Stimulated activated CD4-positive, alpha-beta T cell treated with anti-CD3 and anti-CD28 coated beads, Interleukin-2, amount 100 ng/mL, for 4 hours (primary cell): ENCODE measurements around the gene PLXNA4.

ENCODE experiments used
- DNase-seq: peaks from one replicate; pipeline ENCODE4 v3.0.0-alpha.2; 2020; ENCODE audit warnings: low read depth

PLXNA4 gene

DNA sequence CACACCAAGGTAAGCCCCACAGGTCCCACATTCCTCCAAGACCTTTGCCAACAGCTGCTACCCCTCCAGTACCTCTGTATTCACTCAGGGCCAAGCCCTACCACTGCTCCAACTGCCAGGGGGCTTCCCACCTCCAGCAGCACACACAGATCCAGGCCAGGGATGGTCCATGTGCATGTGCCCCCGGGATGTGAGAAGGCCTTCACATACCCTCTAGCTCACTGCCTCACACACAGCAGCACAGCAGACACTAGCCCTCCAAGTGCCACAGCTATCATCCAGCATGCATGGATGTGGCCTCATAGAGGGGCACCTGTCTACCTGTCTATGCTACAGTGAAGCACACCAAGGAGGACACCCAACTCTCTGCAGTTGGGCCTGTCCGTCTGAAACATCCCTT, 488.8 kb downstream of the PLXNA4 start:
- no peak for DNase-seq

GRCh38 chr7:132084776-132085388, 491.4 kb downstream of the PLXNA4 start:
- no peak for DNase-seq

DNA sequence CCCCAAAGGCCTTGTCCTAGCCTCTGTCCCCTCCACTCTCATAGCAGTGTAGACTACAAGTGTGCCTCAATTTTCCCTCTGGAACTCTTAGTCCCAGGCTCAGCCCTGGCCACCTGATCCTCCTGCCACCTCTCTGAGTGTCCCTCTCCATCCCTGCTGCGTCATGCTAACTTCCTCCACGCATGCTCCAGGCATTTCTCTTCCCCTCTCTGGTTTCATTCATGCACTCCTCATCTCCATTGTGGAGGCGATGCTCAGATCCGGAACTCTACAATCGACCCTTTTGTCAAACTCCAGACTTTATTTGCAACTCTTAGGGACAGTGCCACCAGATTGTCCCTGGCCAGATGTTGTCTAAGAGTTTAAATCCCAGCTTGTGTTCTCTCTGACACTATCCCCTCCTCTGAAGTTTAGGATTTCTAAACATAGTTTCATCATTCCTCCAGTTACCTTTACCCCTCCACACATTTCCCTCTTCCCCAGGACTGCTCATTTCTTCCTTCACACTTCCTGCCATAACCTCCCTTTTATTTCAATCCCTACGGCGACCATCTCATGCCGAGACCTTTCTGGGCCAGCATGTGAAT, 492.6 kb downstream of the PLXNA4 start:
- DNase-seq, result no peak

DNA sequence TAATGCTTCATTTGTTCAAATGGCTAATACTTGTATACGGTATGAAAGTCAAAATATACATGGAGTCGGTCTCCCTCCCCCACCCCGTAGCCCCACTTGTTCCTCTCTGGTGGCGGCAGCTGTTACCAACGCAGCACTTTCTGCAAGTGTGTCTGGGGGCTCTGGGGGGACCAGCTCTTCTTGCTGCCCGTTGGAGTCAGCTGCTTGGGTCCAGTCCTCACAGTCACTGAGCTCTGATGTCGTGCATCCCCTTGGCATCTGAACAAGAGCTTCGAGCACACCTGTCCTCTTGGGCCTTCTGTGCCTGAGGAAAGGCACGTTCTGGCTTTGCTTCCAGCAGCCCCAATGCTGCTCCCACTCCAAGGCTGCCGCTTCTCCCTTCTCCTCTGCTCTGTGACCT, 493.1 kb downstream of the PLXNA4 start:
- DNase-seq, result no peak

DNA sequence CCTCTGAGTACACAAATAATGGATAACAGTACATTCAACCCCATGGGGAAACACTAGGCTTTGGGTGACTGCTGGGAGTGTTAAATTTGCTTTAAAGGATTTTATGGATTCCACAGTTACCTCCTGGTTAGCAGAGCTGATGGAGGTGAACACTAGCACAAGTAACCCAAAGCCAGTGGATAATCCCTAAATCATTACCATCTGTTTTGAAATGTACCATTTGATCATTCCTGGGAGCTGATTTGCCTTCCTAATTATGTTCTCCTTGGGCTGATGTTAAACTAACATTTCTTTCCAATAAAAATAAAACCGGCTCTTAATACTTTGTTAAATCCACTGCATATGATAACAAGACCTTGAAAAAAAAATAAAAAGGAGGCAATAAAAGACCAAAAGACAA, 493.9 kb downstream of the PLXNA4 start:
- no peak for DNase-seq

- no peak for DNase-seq
These were observed 494.6 kb downstream of the PLXNA4 start for GRCh38 chr7:132081686-132082085.

GRCh38 chr7:132080967-132081668, 495.2 kb downstream of the PLXNA4 start:
- DNase-seq, result no peak

GRCh38 chr7:132080467-132080866, 495.8 kb downstream of the PLXNA4 start:
- DNase-seq, result no peak

DNA sequence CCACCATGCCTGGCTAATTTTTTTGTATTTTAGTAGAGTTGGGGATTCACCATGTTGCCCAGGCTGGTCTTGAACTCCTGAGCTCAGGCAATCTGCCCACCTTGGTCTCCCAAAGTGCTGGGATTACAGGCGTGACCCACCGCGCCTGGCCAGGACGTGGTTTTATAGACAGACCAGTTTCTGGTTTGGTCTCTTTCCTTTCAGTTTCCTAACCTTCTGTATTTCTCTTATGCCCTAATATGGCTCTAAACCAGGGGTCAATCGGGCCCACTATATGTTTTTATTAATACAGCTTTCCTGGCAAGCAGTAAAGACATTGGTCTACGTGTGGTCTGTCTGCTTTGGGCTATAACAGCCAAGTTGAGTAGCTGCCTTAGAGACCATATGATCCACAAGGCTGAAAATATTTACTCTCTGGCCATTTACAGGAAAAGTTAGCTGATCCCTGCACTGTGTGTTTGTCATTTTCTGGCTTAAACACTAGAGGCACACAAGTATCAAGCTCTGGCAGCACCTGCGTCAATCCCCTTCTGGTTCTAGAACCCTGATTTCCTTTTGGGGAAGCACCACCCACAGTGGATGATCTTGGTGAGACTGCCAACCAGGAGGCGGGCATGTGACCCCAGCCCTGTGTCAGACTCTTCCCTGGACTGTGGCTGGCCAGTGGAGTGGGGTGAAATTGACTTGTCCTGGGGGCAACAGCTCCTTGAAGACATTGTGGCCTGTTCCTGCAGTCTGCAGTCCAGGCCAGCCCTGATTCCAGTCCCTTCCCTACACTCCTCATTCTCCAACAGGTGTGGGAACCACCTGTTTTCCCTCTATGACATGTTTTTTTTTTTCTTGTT, 497.2 kb downstream of the PLXNA4 start:
- no peak for DNase-seq

DNA sequence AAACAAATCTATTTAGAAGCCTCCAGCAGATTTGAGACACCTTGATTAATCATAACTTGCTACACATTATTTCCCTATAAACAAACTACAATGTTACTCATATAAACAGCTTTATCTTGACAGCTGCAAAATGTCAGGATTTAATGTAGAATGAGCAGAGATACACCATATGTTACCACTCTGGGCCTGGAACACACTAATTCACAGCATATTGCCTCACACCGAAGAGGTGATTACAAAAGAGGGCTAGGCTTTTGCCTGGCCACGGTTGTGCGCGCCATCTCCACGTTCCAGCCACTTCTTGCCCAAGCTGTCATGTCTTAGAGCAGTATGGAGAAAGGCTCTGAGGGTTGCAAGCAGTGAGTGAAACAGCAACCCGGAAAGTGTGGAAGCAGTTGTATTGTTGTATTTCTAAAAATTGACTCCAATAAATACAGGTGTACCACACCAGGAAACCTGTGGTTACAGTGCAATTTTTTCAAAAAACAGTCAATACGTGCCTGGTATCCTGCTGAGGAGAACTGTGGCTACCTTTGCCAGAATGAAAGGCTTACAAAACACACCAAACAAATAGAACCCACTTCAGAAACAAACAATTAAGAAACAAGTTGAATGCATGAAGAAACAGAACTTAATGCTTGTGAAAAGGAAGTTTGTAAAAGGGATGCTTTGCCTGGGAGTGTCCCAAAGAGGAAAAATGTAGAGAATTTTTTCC, 498.1 kb downstream of the PLXNA4 start:
- no peak for DNase-seq

- no peak for DNase-seq
These were observed 499.8 kb downstream of the PLXNA4 start for GRCh38 chr7:132076301-132077035.

DNA sequence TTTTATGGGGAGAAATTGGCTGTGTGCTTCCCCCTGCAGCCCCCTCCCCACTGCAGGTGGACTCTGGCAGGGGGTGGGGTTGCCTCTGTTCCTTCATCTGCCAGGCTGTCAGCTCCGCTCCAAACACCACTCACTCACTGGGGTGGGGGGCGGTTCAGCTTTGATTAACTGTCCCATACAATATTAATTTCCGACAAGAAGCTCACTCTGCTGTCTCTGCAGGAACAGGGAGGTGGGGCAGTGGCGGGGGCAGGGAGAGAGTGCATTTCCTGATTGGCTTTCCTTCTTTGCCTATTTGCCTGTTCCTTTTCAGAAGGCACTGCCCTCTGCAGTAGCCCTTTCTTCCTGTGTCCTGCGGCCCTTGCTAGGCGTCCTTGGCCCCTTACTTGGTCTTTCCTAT, 500.8 kb downstream of the PLXNA4 start:
- no peak for DNase-seq

GRCh38 chr7:132073920-132074589, 502.2 kb downstream of the PLXNA4 start:
- DNase-seq, result no peak
